Aorta (tissue), 5 donors: ENCODE results near the gene FNIP1. TPM values are rescaled to one million over a fixed set of nuclear protein-coding genes. Genes with fewer than 3 reads are reported as not detected.

Experiments
- ATAC-seq: fragments of 200-7000 bp; cut with Tn5 transposase; one replicate; pipeline ENCODE4 v1.9.1; 2022; ENCODE audit warnings: moderate library complexity; ENCODE audit not compliant: low FRiP score
- DNase-seq, 2 donors: peaks; one replicate each; pipeline ENCODE4 v3.0.0-alpha.2; 2020
- H3K27ac ChIP-seq, 2 donors: one replicate each; pipeline ENCODE4 v1.5.1; 2013; ENCODE audit warnings: low read length in 2 of 2, mild to moderate bottlenecking in 2 of 2, moderate library complexity in 2 of 2, control low read depth in 1 of 2, inconsistent platforms in 1 of 2, low read depth in 1 of 2
- H3K27me3 ChIP-seq, 2 donors: one replicate each; pipeline ENCODE4 v1.6.1; 2013; ENCODE audit warnings: control low read depth in 1 of 2, low read length in 1 of 2, mild to moderate bottlenecking in 1 of 2, moderate library complexity in 1 of 2; ENCODE audit not compliant: insufficient read depth in 2 of 2, control insufficient read depth in 1 of 2
- H3K36me3 ChIP-seq, 2 donors: one replicate each; pipeline ENCODE4 v1.6.1; 2013; ENCODE audit warnings: control low read depth in 1 of 2, low read length in 1 of 2, mild to moderate bottlenecking in 1 of 2; ENCODE audit not compliant: insufficient read depth in 2 of 2, control insufficient read depth in 1 of 2
- H3K4me1 ChIP-seq, 2 donors: one replicate each; pipeline ENCODE4 v1.6.1; 2013; ENCODE audit warnings: low read length in 2 of 2, control low read depth in 1 of 2, mild to moderate bottlenecking in 1 of 2, moderate library complexity in 1 of 2; ENCODE audit not compliant: insufficient read depth in 2 of 2, control insufficient read depth in 1 of 2
- H3K4me3 ChIP-seq, 2 donors: one replicate each; pipeline ENCODE4 v1.5.1; 2013; ENCODE audit warnings: low read length in 2 of 2, control low read depth in 1 of 2, mild to moderate bottlenecking in 1 of 2
- H3K9me3 ChIP-seq: one replicate; pipeline ENCODE4 v1.6.1; 2013; ENCODE audit warnings: mild to moderate bottlenecking, low read length; ENCODE audit not compliant: control insufficient read depth
- WGBS, 2 donors: extraction: QIAGEN DNeasy Blood & Tissue Kit; methylation state at CpG; one replicate each; pipeline ENCODE4 v1.1.7; 2013; 5-methylcytosine and 5-hydroxymethylcytosine counted together
- intact Hi-C, 2 donors: fragments of 100-400 bp; cut with DNase I; formaldehyde crosslinking; loops; one replicate each; pipeline versions ENCODE4 v1.14.2 to v1.15.0; 2022
- polyA plus RNA-seq, 2 donors: library from polyadenylated mRNA; stranded (reverse); fragments of 200-250 nt; gene quantifications; one replicate each; pipeline ENCODE4 v1.2.3, GENCODE V29; 2013
- total RNA-seq, 2 donors: library from RNA; stranded (reverse); fragmentation: NEBNext Ultra II Directional; extraction: Animal tissue kit (Norgen Biotek cat#: 25700); gene quantifications; one replicate each; pipeline ENCODE4 v1.2.1, GENCODE V29; 2021
- donor health status: healthy with polysubstance abuse.
- donor health status: Bipolar disorder and iron deficiency.
- donor health status: DM: no; HTN: no; CAD: no.
- donor health status: DM: no; HTN: no; CAD: no.
- donor health status: DM: yes; HTN: yes; CAD: no.

FNIP1 gene
- total and polyA plus RNA-seq, 4 donors = 4.0 to 50.0 (median 24.6) TPM

DNA sequence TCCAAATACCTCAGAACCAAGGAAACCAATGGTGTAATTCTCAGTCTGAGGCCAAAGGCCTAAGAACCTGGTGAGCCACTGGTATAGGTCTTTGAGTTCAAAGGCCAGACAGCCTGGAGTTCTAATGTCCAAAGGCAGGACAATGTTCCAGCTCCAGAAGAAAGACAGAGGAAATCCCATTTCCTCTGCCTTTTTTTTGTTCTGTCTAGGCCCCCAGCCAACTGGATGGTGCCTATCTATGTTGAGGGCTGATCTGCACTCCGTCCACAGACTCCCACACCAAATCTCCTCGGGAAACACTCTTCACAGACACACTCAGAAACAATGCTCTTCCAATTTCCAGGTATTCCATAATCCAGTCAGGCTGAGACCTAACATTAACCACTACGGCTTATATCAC, 30.1 kb downstream of the FNIP1 start:
- no peak for DNase-seq
- ATAC-seq = no peak
- intact Hi-C loops = no loop called here
- Histone ChIP-seq H3K4me3 (no peak overlapping the region), H3K9me3 (no peaks in the 10 kb centered on the region), H3K27ac (no peak overlapping the region), H3K27me3 (no peaks in the 10 kb centered on the region), H3K4me1 (peaks cover 3 to 7% of the 10 kb centered on the region in 2 donors), H3K36me3 (no peaks in the 10 kb centered on the region)
- WGBS, 2 donors = 50 to 55% methylated on average over 3 of the region's 3 CpGs

DNA sequence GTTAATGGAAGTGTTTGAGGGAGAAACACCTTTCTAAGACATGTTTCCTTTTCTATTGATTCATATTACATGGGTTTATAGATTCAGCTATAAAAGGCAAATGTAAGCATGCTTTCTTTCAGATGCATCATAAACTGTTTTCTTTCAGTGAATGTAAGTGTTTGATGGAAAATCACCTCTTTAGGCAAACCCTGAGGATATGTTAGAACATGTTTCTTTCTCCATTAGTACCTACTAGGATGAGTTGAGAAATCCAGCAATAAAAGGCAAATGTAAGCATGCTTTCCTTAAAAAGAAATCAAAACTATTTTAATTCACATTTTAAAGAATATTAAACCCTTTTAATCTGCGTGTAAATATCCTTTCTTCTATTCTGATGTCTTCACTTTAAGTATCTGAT, 31.6 kb downstream of the FNIP1 start:
- Histone ChIP-seq H3K27me3 (no peaks in the 10 kb centered on the region), H3K9me3 (no peaks in the 10 kb centered on the region), H3K27ac (no peak overlapping the region), H3K36me3 (no peaks in the 10 kb centered on the region), H3K4me3 (no peak overlapping the region), H3K4me1 (peaks cover 3 to 7% of the 10 kb centered on the region in 2 donors)
- DNase-seq (no peak), ATAC-seq (no peak)
- WGBS, 2 donors = 89 to 94% methylated on average over 1 of the region's 1 CpG
- intact Hi-C loops = no loop called here

DNA sequence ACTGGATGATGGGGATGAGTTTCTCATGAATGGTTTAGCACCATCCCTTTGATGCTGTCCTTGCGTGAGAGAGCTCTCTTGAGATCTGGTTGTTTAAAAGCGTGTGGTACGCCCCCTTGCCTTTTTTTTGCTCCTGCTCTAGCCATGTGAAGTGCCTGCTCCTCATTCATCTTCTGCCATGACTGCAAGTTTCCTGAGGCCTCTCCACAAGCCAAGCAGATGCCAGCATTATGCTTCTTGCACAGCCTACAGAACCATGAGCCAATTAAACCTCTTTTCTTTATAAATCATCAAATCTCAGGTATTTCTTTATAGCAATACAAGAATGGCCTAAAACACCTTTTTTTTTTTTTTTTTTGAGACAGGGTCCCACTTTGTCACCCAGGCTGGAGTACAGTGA, 32.8 kb downstream of the FNIP1 start:
- H3K27ac ChIP-seq = no peak overlapping the region
- H3K36me3 ChIP-seq = no peaks in the 10 kb centered on the region
- H3K27me3 ChIP-seq = no peaks in the 10 kb centered on the region
- no peaks in the 10 kb centered on the region for H3K9me3 ChIP-seq
- intact Hi-C loops = no loop called here
- peaks cover 2 to 4% of the 10 kb centered on the region in 2 donors for H3K4me1 ChIP-seq
- ATAC-seq (no peak), DNase-seq (no peak)
- WGBS, 2 donors = 98 to 100% methylated on average over 3 of the region's 3 CpGs
- H3K4me3 ChIP-seq = no peak overlapping the region

DNA sequence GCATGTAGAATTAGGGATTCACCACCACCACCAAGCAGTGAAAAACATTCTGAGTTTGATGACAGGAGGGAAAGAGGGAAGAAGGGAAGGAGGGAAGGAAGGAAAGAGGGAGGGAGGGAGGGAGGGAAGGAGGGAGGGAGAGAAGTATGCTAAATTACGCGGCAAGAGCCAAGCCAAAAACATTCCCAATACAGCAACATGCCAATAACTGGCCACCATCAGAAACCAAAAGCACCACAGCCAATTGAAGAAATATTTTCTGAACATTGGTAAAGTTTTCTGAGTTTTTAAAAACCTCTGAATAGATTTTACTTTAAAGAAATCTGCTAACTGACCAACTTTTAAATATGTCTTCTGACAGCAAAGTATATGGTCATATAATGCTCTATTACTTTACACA, 36.0 kb downstream of the FNIP1 start:
- Histone ChIP-seq H3K9me3 (no peaks in the 10 kb centered on the region), H3K4me3 (no peak overlapping the region), H3K27ac (no peak overlapping the region), H3K36me3 (no peaks in the 10 kb centered on the region), H3K4me1 (peaks cover 2 to 17% of the 10 kb centered on the region in 2 donors), H3K27me3 (no peaks in the 10 kb centered on the region)
- intact Hi-C loops = no loop called here
- DNase-seq (no peak), ATAC-seq (no peak)
- WGBS, 2 donors = 36 to 42% methylated on average over 2 of the region's 2 CpGs

DNA sequence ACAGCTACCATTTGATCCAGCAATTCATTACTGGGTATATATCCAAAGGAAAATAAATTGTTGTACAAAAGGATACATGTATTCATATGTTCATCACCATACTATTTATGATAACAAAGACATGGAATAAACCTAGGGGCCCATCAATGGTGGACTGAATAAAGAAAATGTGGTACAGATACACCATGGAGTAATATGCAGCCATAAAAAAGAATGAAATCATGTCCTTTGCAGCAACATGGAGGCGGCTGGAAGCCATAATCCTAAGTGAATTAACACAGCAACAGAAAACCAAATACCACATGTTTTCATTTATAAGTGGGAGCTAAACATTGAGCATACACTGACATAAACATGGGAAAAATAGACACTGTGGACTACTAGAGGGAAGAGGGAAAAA, 37.1 kb downstream of the FNIP1 start:
- Histone ChIP-seq H3K27ac (no peak overlapping the region), H3K4me1 (peaks cover 2 to 17% of the 10 kb centered on the region in 2 donors), H3K27me3 (no peaks in the 10 kb centered on the region), H3K9me3 (no peaks in the 10 kb centered on the region), H3K4me3 (no peak overlapping the region), H3K36me3 (no peaks in the 10 kb centered on the region)
- no peak for DNase-seq
- intact Hi-C loops = loop anchor here in 1 of 2 donors (5.0 kb wide), 1 partner anchor 33 kb away; no protein-coding TSS in a partner anchor
- ATAC-seq = no peak
- WGBS, 2 donors = 97 to 100% methylated on average over 1 of the region's 1 CpG

DNA sequence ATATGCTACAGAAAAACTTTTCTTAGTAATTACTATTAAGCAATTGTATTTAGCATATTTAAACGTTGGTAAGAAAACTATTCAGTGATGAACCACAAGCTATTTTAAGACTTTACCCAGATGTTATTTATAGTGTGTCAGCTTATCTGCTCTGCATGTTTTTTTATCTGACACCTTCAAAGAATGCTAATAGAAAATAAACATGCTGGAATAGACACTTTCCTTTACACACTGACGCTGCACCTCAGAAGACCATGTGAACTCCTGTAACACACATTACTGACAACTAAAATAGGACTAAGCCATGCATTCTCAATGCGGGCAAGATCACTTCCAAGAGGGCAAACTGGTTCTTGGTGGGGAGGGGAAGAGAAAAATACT, 38.3 kb downstream of the FNIP1 start:
- intact Hi-C loops = loop anchor here in 1 of 2 donors (5.0 kb wide), 1 partner anchor 34 kb away; no protein-coding TSS in a partner anchor
- H3K4me3 ChIP-seq = no peak overlapping the region
- H3K36me3 ChIP-seq = no peaks in the 10 kb centered on the region
- no peaks in the 10 kb centered on the region for H3K27me3 ChIP-seq
- peaks cover 4 to 17% of the 10 kb centered on the region in 2 donors for H3K4me1 ChIP-seq
- H3K27ac ChIP-seq = no peak overlapping the region
- H3K9me3 ChIP-seq = no peaks in the 10 kb centered on the region
- DNase-seq (no peak), ATAC-seq (no peak)
- WGBS, 2 donors = 20 to 26% methylated on average over 3 of the region's 3 CpGs

DNA sequence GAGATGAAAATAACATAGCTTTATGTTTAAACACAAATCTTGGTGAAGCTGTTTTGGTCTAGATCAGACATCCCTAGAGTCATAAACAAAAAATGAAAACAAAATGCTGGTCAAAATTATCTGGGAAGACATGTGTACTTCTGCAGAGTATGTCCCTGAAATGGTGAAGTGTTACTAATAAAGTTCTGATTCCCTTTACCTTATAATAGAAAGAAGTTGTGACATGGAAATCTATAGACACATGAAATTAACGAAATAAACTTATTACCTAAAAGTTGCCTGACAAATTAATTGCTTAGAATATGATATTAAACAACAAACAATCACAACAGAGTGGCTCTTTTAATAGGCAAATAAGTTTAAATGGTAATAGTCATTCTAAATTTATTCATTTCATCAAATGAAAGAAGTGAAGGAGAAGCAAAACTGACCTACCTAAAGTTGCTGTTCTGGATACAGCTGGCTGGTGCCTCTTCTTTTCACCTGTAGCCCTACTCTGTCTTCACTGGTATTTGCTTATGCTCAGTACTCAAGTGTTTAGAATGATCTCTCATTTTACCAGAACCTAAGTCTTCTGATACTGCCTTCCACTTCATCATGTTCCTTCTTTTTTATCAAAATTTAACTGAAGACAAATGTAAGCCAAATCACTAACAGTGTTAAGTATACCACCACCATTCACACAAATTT, 38.8 kb downstream of the FNIP1 start:
- Histone ChIP-seq H3K36me3 (no peaks in the 10 kb centered on the region), H3K4me1 (peaks cover 4 to 17% of the 10 kb centered on the region in 2 donors), H3K27ac (no peak overlapping the region), H3K4me3 (no peak overlapping the region), H3K27me3 (no peaks in the 10 kb centered on the region), H3K9me3 (no peaks in the 10 kb centered on the region)
- DNase-seq (no peak), ATAC-seq (no peak)
- intact Hi-C loops = loop anchor here in 1 of 2 donors (5.0 kb wide), 1 partner anchor 34 kb away; no protein-coding TSS in a partner anchor
- 94 to 98% methylated on average over 1 of the region's 1 CpG for WGBS, 2 donors

DNA sequence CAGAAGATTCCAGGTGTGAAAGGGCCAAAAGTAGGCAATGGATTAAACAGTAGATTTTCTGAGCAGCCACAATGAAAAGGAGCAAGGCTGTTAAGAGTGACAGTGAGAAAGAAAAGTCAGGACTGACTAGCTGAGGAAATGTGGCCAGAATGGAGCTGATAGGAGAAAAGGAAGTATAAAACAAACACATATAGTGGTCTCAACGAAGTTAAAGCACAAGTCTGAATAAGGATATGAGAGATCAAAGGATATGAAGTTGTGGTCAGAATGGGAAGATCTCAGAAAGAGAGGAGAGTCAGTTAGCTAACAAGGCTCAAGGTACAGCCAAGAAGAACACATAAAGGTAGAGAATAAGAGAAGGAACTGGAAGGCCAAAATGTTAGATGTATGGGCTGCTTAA, 39.9 kb downstream of the FNIP1 start:
- H3K27ac ChIP-seq = peak overlapping the region in 1 of 2 donors; percentile 5

DNA sequence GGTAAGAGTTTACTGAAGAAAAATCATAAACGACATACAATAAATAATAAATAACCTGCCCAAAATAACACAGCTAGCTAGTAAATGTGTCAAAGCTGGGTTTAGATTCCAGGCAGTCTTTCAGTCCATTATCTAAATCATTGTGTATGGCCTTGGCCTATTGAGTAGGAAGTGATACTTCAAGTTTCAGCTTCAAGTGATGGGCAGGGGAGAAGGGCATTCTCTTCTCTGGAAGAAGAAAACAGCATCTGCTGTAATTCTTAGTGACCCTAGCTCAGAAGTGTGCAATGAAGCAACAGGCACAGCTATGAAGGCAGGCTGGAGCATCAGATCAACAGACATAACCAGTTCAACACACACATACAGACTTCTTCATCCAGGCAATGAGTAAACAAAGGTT, 42.5 kb downstream of the FNIP1 start:
- H3K9me3 ChIP-seq = no peaks in the 10 kb centered on the region
- H3K36me3 ChIP-seq = no peaks in the 10 kb centered on the region
- intact Hi-C loops = no loop called here
- H3K4me1 ChIP-seq = peaks cover 4 to 17% of the 10 kb centered on the region in 2 donors
- WGBS, 2 donors = 84 to 87% methylated on average over 1 of the region's 1 CpG
- no peak overlapping the region for H3K4me3 ChIP-seq
- H3K27ac ChIP-seq = no peak overlapping the region
- DNase-seq = no peak
- ATAC-seq = no peak
- no peaks in the 10 kb centered on the region for H3K27me3 ChIP-seq

More for the DNA sequence above, 39.9 kb downstream of the FNIP1 start:
- intact Hi-C loops = loop anchor here in 1 of 2 donors (5.0 kb wide), 1 partner anchor 35 kb away; no protein-coding TSS in a partner anchor
- Histone ChIP-seq H3K27me3 (no peaks in the 10 kb centered on the region), H3K4me1 (peaks cover 4 to 17% of the 10 kb centered on the region in 2 donors), H3K9me3 (no peaks in the 10 kb centered on the region), H3K4me3 (no peak overlapping the region), H3K36me3 (no peaks in the 10 kb centered on the region)
- WGBS, 2 donors = 3 to 5% methylated on average over 1 of the region's 1 CpG
- no peak for DNase-seq
- ATAC-seq = no peak
